ENCODE results near the gene SMIM21.

GRCh38 chr18:75421656-75422055 is 5.8 kb downstream of the SMIM21 start:
- TF ChIP-seq CTCF (IDR thresholded peaks at IDR 0.05), result no peak
- TF ChIP-seq POLR2A (IDR thresholded peaks at IDR 0.05), result no peak
- no peak for TF ChIP-seq EP300 (IDR thresholded peaks at IDR 0.05)
